Body of pancreas (tissue), 4 donors: ENCODE results near the gene POLR3K. TPM values are rescaled to one million over a fixed set of nuclear protein-coding genes. Genes with fewer than 3 reads are reported as not detected.

ENCODE experiments used
- ATAC-seq: fragments of 150-250 bp; one replicate; pipeline ENCODE4 v1.9.1; 2016
- DNase-seq, 4 donors: peaks; one replicate each; pipeline ENCODE4 v3.0.0-alpha.2; 2019
- H3K27ac ChIP-seq, 4 donors: fragments of 200-600 bp; sonication (generic); 1 replicate in 3 of 4; 2 replicates in 1 of 4; pipeline versions ENCODE4 v1.5.1 to v1.6.1; 2016 to 2019; ENCODE audit warnings: mild to moderate bottlenecking in 1 of 4, mixed read lengths in 1 of 4, moderate library complexity in 1 of 4
- H3K27me3 ChIP-seq, 2 donors: fragments of 200-600 bp; sonication (generic); one replicate each; pipeline ENCODE4 v1.6.0; 2016; ENCODE audit warnings: mild to moderate bottlenecking in 1 of 2
- H3K36me3 ChIP-seq, 2 donors: fragments of 200-600 bp; sonication (generic); replicated peaks in 1 of 2; 2 replicates each; pipeline ENCODE4 v1.5.1; 2016; ENCODE audit warnings: low read depth in 2 of 2; ENCODE audit not compliant: insufficient read depth in 1 of 2
- H3K4me1 ChIP-seq: fragments of 200-600 bp; sonication (generic); one replicate; pipeline ENCODE4 v1.6.0; 2016
- H3K4me3 ChIP-seq, 2 donors: fragments of 200-600 bp; sonication (generic); 1 replicate in 1 of 2; 2 replicates in 1 of 2; pipeline ENCODE4 v1.5.1; 2016 to 2019
- H3K9me3 ChIP-seq, 3 donors: fragments of 200-600 bp; sonication (generic); 1 replicate in 2 of 3; 2 replicates in 1 of 3; pipeline ENCODE4 v1.5.1; 2016
- CTCF ChIP-seq, 7 experiments: fragments of 450-650 bp in 4 of 7; fragments of 200-600 bp in 3 of 7; sonication (generic) in 3 of 7; IDR thresholded peaks; one replicate each; pipeline ENCODE4 v1.5.1; 2016 to 2019; ENCODE audit warnings: antibody characterized with exemption in 7 of 7
- POLR2A ChIP-seq, 3 donors: fragments of 450-650 bp; IDR thresholded peaks; one replicate each; pipeline ENCODE4 v1.6.1; 2016; ENCODE audit warnings: antibody characterized with exemption in 3 of 3, mild to moderate bottlenecking in 2 of 3
- WGBS, 2 donors: methylation state at CpG; one replicate each; pipeline ENCODE4 v1.1.5; 2017; 5-methylcytosine and 5-hydroxymethylcytosine counted together
- intact Hi-C: fragments of 100-400 bp; cut with DNase I; formaldehyde crosslinking; loops from one replicate; pipeline ENCODE4 v1.15.1; 2023
- total RNA-seq, 2 donors: library from RNA; depleted of rRNA; stranded (reverse); fragments of >200 nt; gene quantifications; one replicate each; pipeline ENCODE4 v1.1.0, GENCODE V29; 2016

POLR3K gene
- total RNA-seq, 2 donors from 2014 or later: 2.6 to 5.6 TPM

GRCh38 chr16:59440-60059 lies 6.1 kb upstream of the POLR3K start:
- WGBS, 2 donors: 85 to 87% methylated on average over 10 to 14 of the region's 14 CpGs
- no peak overlapping the region for H3K27ac ChIP-seq
- peaks cover 0 to 3% of the 10 kb centered on the region in 2 donors for H3K36me3 ChIP-seq
- peaks cover under 1% of the 10 kb centered on the region for H3K4me1 ChIP-seq
- H3K9me3 ChIP-seq: no peaks in the 10 kb centered on the region
- intact Hi-C loops: no loop called here
- DNase-seq (no peak), ATAC-seq (no peak)
- no peak overlapping the region for H3K4me3 ChIP-seq
- TF ChIP-seq POLR2A (IDR thresholded peaks at IDR 0.05): no peak
- TF ChIP-seq CTCF (IDR thresholded peaks at IDR 0.05): no peak
- no peaks in the 10 kb centered on the region for H3K27me3 ChIP-seq

GRCh38 chr16:58491-59439 lies 5.4 kb upstream of the POLR3K start:
- ATAC-seq: no peak
- no peaks in the 10 kb centered on the region for H3K9me3 ChIP-seq
- WGBS, 2 donors: 75 to 77% methylated on average over 20 to 29 of the region's 29 CpGs
- TF ChIP-seq CTCF (IDR thresholded peaks at IDR 0.05) (no peak), POLR2A (IDR thresholded peaks at IDR 0.05) (no peak)
- intact Hi-C loops: no loop called here
- no peak overlapping the region for H3K4me3 ChIP-seq
- no peaks in the 10 kb centered on the region for H3K27me3 ChIP-seq
- no peak overlapping the region for H3K27ac ChIP-seq
- peaks cover 5% of the 10 kb centered on the region for H3K4me1 ChIP-seq
- no peak for DNase-seq
- H3K36me3 ChIP-seq: peaks cover 0 to 3% of the 10 kb centered on the region in 2 donors

GRCh38 chr16:57711-58110 lies 4.3 kb upstream of the POLR3K start:
- ATAC-seq (no peak), DNase-seq (no peak)
- H3K4me3 ChIP-seq: no peak overlapping the region
- no peaks in the 10 kb centered on the region for H3K9me3 ChIP-seq
- TF ChIP-seq POLR2A (IDR thresholded peaks at IDR 0.05) (no peak), CTCF (IDR thresholded peaks at IDR 0.05) (no peak)
- no peaks in the 10 kb centered on the region for H3K27me3 ChIP-seq
- peaks cover 0 to 3% of the 10 kb centered on the region in 2 donors for H3K36me3 ChIP-seq
- H3K27ac ChIP-seq: no peak overlapping the region
- WGBS, 2 donors: 70 to 82% methylated on average over 6 to 8 of the region's 8 CpGs
- intact Hi-C loops: no loop called here
- H3K4me1 ChIP-seq: peaks cover 5% of the 10 kb centered on the region

GRCh38 chr16:56231-56927 lies 3.0 kb upstream of the POLR3K start:
- Histone ChIP-seq H3K27ac (no peak overlapping the region), H3K9me3 (no peaks in the 10 kb centered on the region), H3K36me3 (peaks cover 0 to 3% of the 10 kb centered on the region in 2 donors), H3K27me3 (no peaks in the 10 kb centered on the region), H3K4me3 (no peak overlapping the region), H3K4me1 (peaks cover 13% of the 10 kb centered on the region)
- no peak for ATAC-seq
- DNase-seq: no peak
- WGBS, 2 donors: 91 to 92% methylated on average over 12 to 17 of the region's 17 CpGs
- intact Hi-C loops: no loop called here
- TF ChIP-seq POLR2A (IDR thresholded peaks at IDR 0.05) (no peak), CTCF (IDR thresholded peaks at IDR 0.05) (no peak)
